Lower leg skin (tissue), 4 donors: ENCODE results near the gene FARS2. TPM values are rescaled to one million over a fixed set of nuclear protein-coding genes. Genes with fewer than 3 reads are reported as not detected.
A peak's percentile ranks its signal among the peaks of the same experiment; 100 is the strongest.

Experiments
- DNase-seq, 2 donors: peaks; one replicate each; pipeline ENCODE4 v3.0.0-alpha.2; 2019; ENCODE audit warnings: low spot score in 2 of 2
- H3K4me3 ChIP-seq: fragments of 200-600 bp; sonication (generic); 2 replicates; pipeline ENCODE4 v1.5.1; 2017; ENCODE audit warnings: mild to moderate bottlenecking, low read depth; ENCODE audit not compliant: poor library complexity, severe bottlenecking
- POLR2A ChIP-seq, 2 donors: fragments of 450-650 bp; IDR thresholded peaks; one replicate each; pipeline ENCODE4 v1.6.1; 2016 to 2017; ENCODE audit warnings: antibody characterized with exemption in 2 of 2, mild to moderate bottlenecking in 1 of 2, moderate library complexity in 1 of 2
- WGBS, 2 donors: methylation state at CpG; one replicate each; pipeline ENCODE4 v1.1.5; 2018; 5-methylcytosine and 5-hydroxymethylcytosine counted together
- intact Hi-C: fragments of 100-400 bp; cut with DNase I; formaldehyde crosslinking; loops from one replicate; pipeline ENCODE4 v1.15.0; 2023; ENCODE audit warnings: low total_unique reads
- total RNA-seq, 4 donors: library from RNA; depleted of rRNA; stranded (reverse); fragments of >200 nt; gene quantifications; one replicate each; pipeline ENCODE4 v1.1.0, GENCODE V29; 2016
- TF ChIP-seq, protein P1 (sequence below), 3 donors: fragments of 450-650 bp; IDR thresholded peaks; one replicate each; pipeline ENCODE4 v1.5.1; 2016; ENCODE audit warnings: antibody characterized with exemption in 3 of 3, mild to moderate bottlenecking in 3 of 3, moderate library complexity in 2 of 3

FARS2 gene
- total RNA-seq, 4 donors from 2014 or later = 7.0 to 14.7 (median 11.1) TPM

DNA sequence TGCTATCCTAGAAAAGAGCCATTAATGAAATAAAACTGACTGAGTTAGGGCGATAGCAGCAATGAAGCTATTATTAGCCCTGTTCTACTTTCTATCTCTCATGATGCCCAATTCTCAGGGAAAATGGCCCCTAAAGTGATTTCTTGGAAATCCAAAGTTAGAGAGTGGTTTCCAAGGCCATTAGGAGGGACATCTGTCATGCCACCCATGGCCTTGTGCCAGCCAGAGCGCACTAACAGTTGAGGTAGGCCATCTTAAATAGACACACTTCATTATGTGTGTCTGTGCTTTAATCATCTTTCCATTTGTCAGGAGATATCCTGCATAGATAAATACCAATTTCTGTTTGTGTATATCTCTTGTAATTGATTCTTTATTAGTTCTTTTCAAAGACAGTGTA lies 483.8 kb downstream of the FARS2 start:
- H3K4me3 ChIP-seq = no peak overlapping the region
- no peak for TF ChIP-seq POLR2A (IDR thresholded peaks at IDR 0.05)
- TF ChIP-seq, protein P1, sequence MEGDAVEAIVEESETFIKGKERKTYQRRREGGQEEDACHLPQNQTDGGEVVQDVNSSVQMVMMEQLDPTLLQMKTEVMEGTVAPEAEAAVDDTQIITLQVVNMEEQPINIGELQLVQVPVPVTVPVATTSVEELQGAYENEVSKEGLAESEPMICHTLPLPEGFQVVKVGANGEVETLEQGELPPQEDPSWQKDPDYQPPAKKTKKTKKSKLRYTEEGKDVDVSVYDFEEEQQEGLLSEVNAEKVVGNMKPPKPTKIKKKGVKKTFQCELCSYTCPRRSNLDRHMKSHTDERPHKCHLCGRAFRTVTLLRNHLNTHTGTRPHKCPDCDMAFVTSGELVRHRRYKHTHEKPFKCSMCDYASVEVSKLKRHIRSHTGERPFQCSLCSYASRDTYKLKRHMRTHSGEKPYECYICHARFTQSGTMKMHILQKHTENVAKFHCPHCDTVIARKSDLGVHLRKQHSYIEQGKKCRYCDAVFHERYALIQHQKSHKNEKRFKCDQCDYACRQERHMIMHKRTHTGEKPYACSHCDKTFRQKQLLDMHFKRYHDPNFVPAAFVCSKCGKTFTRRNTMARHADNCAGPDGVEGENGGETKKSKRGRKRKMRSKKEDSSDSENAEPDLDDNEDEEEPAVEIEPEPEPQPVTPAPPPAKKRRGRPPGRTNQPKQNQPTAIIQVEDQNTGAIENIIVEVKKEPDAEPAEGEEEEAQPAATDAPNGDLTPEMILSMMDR (IDR thresholded peaks at IDR 0.05) = no peak
- WGBS, 2 donors = 90 to 97% methylated on average over 2 of the region's 2 CpGs
- DNase-seq = peak in 1 of 2 donors; percentile 31
- intact Hi-C loops = no loop called here

DNA sequence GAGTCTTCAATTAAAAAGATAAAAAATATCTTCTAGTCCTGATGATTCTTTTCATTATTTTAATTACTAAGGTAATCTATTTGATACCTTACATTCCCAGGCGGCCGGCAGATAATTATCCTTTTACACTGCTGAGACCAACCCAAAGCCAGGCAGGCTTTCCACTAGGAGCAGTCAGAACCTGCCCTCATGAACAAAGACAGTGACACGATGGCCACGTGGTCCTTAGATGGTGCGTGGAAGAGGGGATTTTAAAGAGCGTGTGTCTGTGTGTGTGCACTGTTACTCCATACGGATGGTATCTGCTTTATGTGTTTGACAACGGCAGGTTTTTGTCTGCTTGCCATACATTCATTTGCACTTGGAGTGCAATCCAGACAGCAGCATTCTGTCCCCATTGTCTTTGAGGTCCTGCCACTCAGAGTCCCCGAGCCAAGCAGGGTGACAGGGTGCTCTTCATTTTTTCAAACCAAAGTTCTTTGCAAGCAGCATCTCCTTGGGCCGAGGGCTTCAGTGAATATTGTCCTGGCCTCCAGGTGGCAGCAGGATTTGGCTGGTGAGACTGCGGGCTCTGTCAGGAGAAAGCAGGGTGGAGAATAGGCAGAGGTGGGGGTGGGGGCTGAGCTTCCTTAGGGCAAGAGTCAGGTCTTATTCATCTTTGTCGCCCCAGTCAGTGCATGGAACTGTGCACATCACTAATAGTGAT lies 484.9 kb downstream of the FARS2 start:
- H3K4me3 ChIP-seq = no peak overlapping the region
- intact Hi-C loops = no loop called here
- peak in 1 of 2 donors; percentile 45 for DNase-seq
- 74% methylated on average over 12 of the region's 12 CpGs for WGBS, 2 donors
- TF ChIP-seq, protein P1 (IDR thresholded peaks at IDR 0.05) = no peak
- TF ChIP-seq POLR2A (IDR thresholded peaks at IDR 0.05) = no peak

DNA sequence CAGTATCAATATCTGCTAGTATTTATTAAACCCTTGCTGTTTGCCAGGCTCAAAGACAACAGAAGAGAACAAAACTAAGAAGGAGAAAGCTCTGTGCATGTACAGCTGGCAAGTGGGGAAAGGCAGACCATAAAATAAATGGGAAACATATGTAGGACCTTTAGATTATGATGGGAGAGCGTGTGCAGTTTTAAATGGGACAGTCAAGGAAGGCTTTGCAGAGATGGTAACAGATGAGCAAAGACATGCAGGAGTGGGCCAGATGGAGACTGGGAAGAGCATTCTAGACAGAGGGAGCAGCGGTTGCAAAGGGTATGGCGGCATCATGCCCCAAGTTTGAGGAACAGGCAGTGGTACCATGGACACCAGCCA lies 485.4 kb downstream of the FARS2 start:
- WGBS, 2 donors = 85 to 86% methylated on average over 3 of the region's 3 CpGs
- no peak for TF ChIP-seq POLR2A (IDR thresholded peaks at IDR 0.05)
- TF ChIP-seq, protein P1 (IDR thresholded peaks at IDR 0.05) = no peak
- no peak for DNase-seq
- intact Hi-C loops = no loop called here
- H3K4me3 ChIP-seq = no peak overlapping the region

DNA sequence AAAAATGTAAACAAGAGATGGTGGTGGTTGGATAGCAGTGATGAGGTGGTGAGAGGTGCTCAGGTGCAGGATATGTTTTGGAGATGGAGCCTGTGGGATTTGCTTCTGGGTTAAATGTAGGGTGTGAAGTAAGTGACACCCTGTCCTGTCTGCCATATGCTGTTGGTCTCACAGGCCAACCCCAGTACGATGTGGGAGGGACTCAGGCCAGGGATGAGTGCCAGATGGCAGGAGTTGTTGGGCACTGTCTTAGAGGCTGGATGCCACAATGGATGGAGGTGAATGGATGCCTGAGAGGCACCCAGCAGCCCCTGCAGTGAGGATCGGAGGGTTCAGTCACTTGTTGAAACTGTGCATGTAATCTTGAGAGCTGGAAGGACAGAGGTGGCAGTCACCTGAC lies 486.1 kb downstream of the FARS2 start:
- no peak overlapping the region for H3K4me3 ChIP-seq
- WGBS, 2 donors = 54 to 62% methylated on average over 2 of the region's 2 CpGs
- DNase-seq = peak in 1 of 2 donors; percentile 58
- intact Hi-C loops = no loop called here
- TF ChIP-seq, protein P1 (IDR thresholded peaks at IDR 0.05) = no peak
- no peak for TF ChIP-seq POLR2A (IDR thresholded peaks at IDR 0.05)

DNA sequence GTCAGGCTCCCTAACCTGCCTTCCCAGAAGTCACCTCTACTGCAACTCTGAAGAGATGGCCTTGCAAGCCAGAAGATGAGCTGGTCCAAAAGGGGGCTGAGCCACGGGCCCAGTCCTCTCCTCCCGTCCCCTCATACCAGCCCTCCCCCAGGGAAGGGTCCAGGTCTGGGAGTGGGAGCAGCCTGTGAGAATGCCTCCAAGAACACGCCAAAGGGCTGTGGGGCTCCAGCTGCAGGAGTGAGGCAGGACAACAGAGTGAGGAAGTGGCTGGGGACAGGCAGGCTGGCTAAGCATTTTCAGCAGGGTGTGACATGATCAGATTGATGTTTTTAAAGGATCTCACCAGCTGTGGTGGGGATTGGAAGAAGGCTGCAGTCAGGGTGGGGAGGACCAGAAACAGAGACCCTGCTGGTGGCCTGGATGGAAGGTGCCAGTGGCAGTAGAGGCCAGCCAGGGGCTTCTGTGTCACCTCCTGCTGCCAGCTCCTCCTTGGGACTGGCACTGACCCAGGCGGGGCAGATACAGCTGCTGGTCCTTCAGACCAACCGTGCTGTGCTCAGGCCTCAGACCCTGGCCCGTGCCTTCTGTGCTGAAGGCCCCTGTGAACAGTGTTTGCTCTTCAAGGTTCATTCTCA lies 487.8 kb downstream of the FARS2 start:
- peak in 1 of 2 donors; percentile 63 for DNase-seq
- H3K4me3 ChIP-seq = no peak overlapping the region
- TF ChIP-seq, protein P1 (IDR thresholded peaks at IDR 0.05) = no peak
- no peak for TF ChIP-seq POLR2A (IDR thresholded peaks at IDR 0.05)
- intact Hi-C loops = no loop called here
- WGBS, 2 donors = 90 to 92% methylated on average over 6 of the region's 6 CpGs
